HCT116 (cell line): ENCODE measurements around the gene GSG1L. TPM values are rescaled to one million over a fixed set of nuclear protein-coding genes. Genes with fewer than 3 reads are reported as not detected.
"Not testable (repeated sequence)": the region's sequence is repeated elsewhere in the genome, so short reads cannot be mapped to it uniquely, and the experiment has no call there.

ENCODE experiments used
- ATAC-seq: fragments of 200-7000 bp; cut with Tn5 transposase; 2 replicates; pipeline ENCODE4 v1.9.1; 2020; ENCODE audit warnings: mild to moderate bottlenecking, moderate library complexity
- BruUV-seq: library from RNA; stranded (reverse); fragments of 400-500 nt; replicated peaks from 2 replicates; lab custom pipeline; 2021; lab: Mats Ljungman, UMichigan
- CTCF ChIA-PET: fragments of 300-600 bp; sonication (Branson Sonifier 250); formaldehyde crosslinking; loops from one replicate; lab custom pipeline; 2021; ENCODE audit warnings: antibody characterized with exemption; lab: Charles Lee
- POLR2A ChIA-PET: fragments of 300-600, 350-600 bp; sonication (Branson Sonifier 250); formaldehyde crosslinking; loops from one replicate; lab custom pipeline; 2021; ENCODE audit warnings: antibody characterized with exemption; lab: Charles Lee
- RAD21 ChIA-PET, 2 experiments: fragments of 300-600 bp; sonication (Branson Sonifier 250); formaldehyde crosslinking; loops; one replicate each; lab custom pipeline; 2023; ENCODE audit warnings: low total read pairs in 2 of 2; ENCODE audit not compliant: uncharacterized antibody in 2 of 2, unreplicated experiment in 2 of 2, low non-redundant PET in 1 of 2; lab: Charles Lee
- DNase-seq: peaks from one replicate; pipeline ENCODE4 v3.0.0-alpha.2; 2010; ENCODE audit warnings: low read depth, low spot score
- H2AFZ ChIP-seq: fragments of 200-600 bp; shearing (Covaris generic), sonication (generic); 2 replicates; pipeline ENCODE4 v1.6.1; 2017; ENCODE audit warnings: low read depth, mixed run types, mixed read lengths, antibody characterized with exemption, low read length; ENCODE audit not compliant: poor library complexity, severe bottlenecking
- H3K27ac ChIP-seq: 2 replicates; pipeline ENCODE4 v1.5.1; 2012; ENCODE audit warnings: low read depth, low read length
- H3K27me3 ChIP-seq: fragments of 200-600 bp; sonication (generic); 2 replicates; pipeline ENCODE4 v1.6.1; 2016; ENCODE audit warnings: mixed run types, low read length, mixed read lengths; ENCODE audit not compliant: insufficient read depth
- H3K36me3 ChIP-seq, 2 experiments: fragments of 200-500 bp in 1 of 2; fragments of 200-600 bp in 1 of 2; sonication (Bioruptor generic) in 1 of 2; sonication (generic) in 1 of 2; 2 replicates each; pipeline versions ENCODE4 v1.5.1 to v1.6.1; 2014 to 2016; ENCODE audit warnings: low read length in 2 of 2, inconsistent platforms in 1 of 2, mixed read lengths in 1 of 2, mixed run types in 1 of 2; ENCODE audit not compliant: insufficient read depth in 2 of 2, control insufficient read depth in 1 of 2
- H3K4me1 ChIP-seq, 2 experiments: fragments of 200-600 bp in 1 of 2; sonication (generic) in 1 of 2; 2 replicates each; pipeline versions ENCODE4 v1.5.1 to v1.6.1; 2012 to 2017; ENCODE audit warnings: low read length in 2 of 2, inconsistent platforms in 1 of 2, mild to moderate bottlenecking in 1 of 2, mixed read lengths in 1 of 2, mixed run types in 1 of 2, moderate library complexity in 1 of 2; ENCODE audit not compliant: insufficient read depth in 2 of 2, control insufficient read depth in 1 of 2
- H3K4me2 ChIP-seq: fragments of 200-600 bp; sonication (generic); 2 replicates; pipeline ENCODE4 v1.6.1; 2017; ENCODE audit warnings: mixed run types, low read length, mixed read lengths
- H3K4me3 ChIP-seq, 2 experiments: fragments of 200-600 bp in 1 of 2; sonication (generic) in 1 of 2; replicated peaks in 1 of 2; 2 replicates each; pipeline ENCODE4 v1.5.1; 2011 to 2016; ENCODE audit warnings: low read length in 2 of 2, control low read depth in 1 of 2, low read depth in 1 of 2, mild to moderate bottlenecking in 1 of 2, mixed read lengths in 1 of 2, mixed run types in 1 of 2
- H3K79me2 ChIP-seq: fragments of 200-600 bp; sonication (generic); 2 replicates; pipeline ENCODE4 v1.6.1; 2017; ENCODE audit warnings: mild to moderate bottlenecking, mixed run types, low read length, moderate library complexity, mixed read lengths; ENCODE audit not compliant: insufficient read depth
- H3K9ac ChIP-seq: fragments of 200-600 bp; sonication (generic); 2 replicates; pipeline ENCODE4 v1.6.1; 2016; ENCODE audit warnings: low read length, mixed read lengths
- H3K9me2 ChIP-seq: fragments of 200-600 bp; sonication (generic), shearing (Covaris generic); 2 replicates; pipeline ENCODE4 v1.6.1; 2017; ENCODE audit warnings: mixed run types, mild to moderate bottlenecking, moderate library complexity; ENCODE audit not compliant: insufficient read depth
- H3K9me3 ChIP-seq, 2 experiments: fragments of 200-500 bp in 1 of 2; fragments of 200-600 bp in 1 of 2; sonication (Bioruptor generic) in 1 of 2; sonication (generic) in 1 of 2; 2 replicates each; pipeline ENCODE4 v1.6.1; 2014 to 2017; ENCODE audit warnings: low read length in 2 of 2, mixed read lengths in 2 of 2, inconsistent platforms in 1 of 2, low read depth in 1 of 2, mild to moderate bottlenecking in 1 of 2, mixed run types in 1 of 2, moderate library complexity in 1 of 2; ENCODE audit not compliant: control insufficient read depth in 1 of 2, insufficient read depth in 1 of 2
- H4K20me1 ChIP-seq: fragments of 200-600 bp; sonication (generic), shearing (Covaris generic); 2 replicates; pipeline ENCODE4 v1.6.1; 2017; ENCODE audit warnings: mixed run types, mild to moderate bottlenecking, moderate library complexity; ENCODE audit not compliant: insufficient read depth
- JUND ChIP-seq: IDR thresholded peaks from 2 replicates; pipeline ENCODE4 v1.6.1; 2012
- POLR2A ChIP-seq: IDR thresholded peaks from 2 replicates; pipeline ENCODE4 v1.7.0; 2011; ENCODE audit warnings: borderline replicate concordance; ENCODE audit not compliant: insufficient read depth, insufficient read length; ENCODE audit errors: extremely low read depth
- intact Hi-C: fragments of 100-400 bp; cut with micrococcal nuclease; formaldehyde crosslinking; loops from 2 replicates; pipeline ENCODE4 v1.10.0; 2022
- total RNA-seq: library from RNA; stranded (reverse); gene quantifications from one replicate; pipeline ENCODE4 v1.2.1, GENCODE V29; 2021; ENCODE audit not compliant: unreplicated experiment
- TF ChIP-seq, protein P1 (sequence below): IDR thresholded peaks from 2 replicates; pipeline ENCODE4 v1.6.1; 2012
- TF ChIP-seq, protein P2 (sequence below), 3 experiments: fragments of 200-600 bp in 1 of 3; sonication (generic) in 1 of 3; IDR thresholded peaks in 2 of 3; conservative IDR thresholded peaks in 1 of 3; 2 replicates each; pipeline ENCODE4 v1.5.1; 2012 to 2017; ENCODE audit warnings: low read depth in 2 of 3, low read length in 2 of 3, antibody characterized with exemption in 1 of 3, borderline replicate concordance in 1 of 3, control low read depth in 1 of 3, mild to moderate bottlenecking in 1 of 3, mixed read lengths in 1 of 3, mixed run types in 1 of 3, moderate library complexity in 1 of 3; ENCODE audit not compliant: insufficient read depth in 1 of 3

The GSG1L gene
- total RNA-seq, 1 experiment from 2014 or later = not detected

DNA sequence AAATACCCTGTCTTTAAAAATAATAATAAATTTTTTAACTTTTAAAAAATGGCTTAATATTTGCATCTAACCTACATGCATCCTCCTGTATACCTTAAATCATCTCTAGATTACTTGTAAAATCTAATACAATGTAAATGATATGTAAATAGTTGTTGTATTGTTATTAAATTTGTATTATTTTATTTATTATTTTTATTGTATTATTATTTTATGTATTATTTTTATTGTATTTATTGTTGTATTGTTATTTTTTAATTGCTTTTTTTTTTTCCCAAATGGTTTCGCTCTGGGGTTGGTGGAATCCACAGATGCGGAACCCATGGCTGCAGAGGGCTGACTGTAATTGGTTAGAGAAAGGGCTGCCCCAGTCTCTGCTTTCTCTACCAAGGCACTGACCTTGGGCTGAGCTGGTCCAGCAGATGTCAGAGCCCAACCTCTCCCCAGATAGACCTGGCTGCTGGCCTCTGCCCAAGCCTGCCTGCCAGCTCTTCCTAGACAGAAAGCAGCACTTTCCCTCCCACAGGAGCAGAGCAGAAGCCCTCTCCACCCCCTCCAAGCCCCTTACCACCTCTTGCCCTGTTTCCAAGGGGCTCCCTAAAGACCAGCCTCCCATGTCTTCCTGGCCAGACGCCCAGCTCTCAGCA, 183.8 kb downstream of the GSG1L start (continued):
- TF ChIP-seq, protein P1, sequence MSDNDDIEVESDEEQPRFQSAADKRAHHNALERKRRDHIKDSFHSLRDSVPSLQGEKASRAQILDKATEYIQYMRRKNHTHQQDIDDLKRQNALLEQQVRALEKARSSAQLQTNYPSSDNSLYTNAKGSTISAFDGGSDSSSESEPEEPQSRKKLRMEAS = no peak
- no peak for TF ChIP-seq POLR2A
- TF ChIP-seq JUND = no peak
- TF ChIP-seq, protein P2, sequence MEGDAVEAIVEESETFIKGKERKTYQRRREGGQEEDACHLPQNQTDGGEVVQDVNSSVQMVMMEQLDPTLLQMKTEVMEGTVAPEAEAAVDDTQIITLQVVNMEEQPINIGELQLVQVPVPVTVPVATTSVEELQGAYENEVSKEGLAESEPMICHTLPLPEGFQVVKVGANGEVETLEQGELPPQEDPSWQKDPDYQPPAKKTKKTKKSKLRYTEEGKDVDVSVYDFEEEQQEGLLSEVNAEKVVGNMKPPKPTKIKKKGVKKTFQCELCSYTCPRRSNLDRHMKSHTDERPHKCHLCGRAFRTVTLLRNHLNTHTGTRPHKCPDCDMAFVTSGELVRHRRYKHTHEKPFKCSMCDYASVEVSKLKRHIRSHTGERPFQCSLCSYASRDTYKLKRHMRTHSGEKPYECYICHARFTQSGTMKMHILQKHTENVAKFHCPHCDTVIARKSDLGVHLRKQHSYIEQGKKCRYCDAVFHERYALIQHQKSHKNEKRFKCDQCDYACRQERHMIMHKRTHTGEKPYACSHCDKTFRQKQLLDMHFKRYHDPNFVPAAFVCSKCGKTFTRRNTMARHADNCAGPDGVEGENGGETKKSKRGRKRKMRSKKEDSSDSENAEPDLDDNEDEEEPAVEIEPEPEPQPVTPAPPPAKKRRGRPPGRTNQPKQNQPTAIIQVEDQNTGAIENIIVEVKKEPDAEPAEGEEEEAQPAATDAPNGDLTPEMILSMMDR (IDR thresholded peaks at IDR 0.05 in 2 of 3, conservative IDR thresholded peaks at IDR 0.05 in 1 of 3; ENCODE audit: borderline replicate concordance in 1 of 3, insufficient read depth in 1 of 3, low read depth in 2 of 3, low read length in 2 of 3) = no peak

- DNase-seq, H3K79me2 ChIP-seq, H3K27ac ChIP-seq, H3K9ac ChIP-seq, H3K36me3 ChIP-seq, H2AFZ ChIP-seq, intact Hi-C loops, H3K4me3 ChIP-seq, H4K20me1 ChIP-seq, RAD21 ChIA-PET, BruUV-seq, H3K27me3 ChIP-seq, H3K9me2 ChIP-seq, ATAC-seq, POLR2A ChIA-PET, H3K4me1 ChIP-seq, CTCF ChIA-PET, H3K4me2 ChIP-seq: not testable (repeated sequence)
- peaks cover 6 to 12% of the 10 kb centered on the region in 2 experiments; a peak in 2 of 4 replicates for H3K9me3 ChIP-seq
Observed at GRCh38 chr16:27872627-27873026, 190.9 kb downstream of the GSG1L start.
